HG03139 (cell line): ENCODE measurements around the gene YBX1.
"Not testable (repeated sequence)": the region's sequence is repeated elsewhere in the genome, so short reads cannot be mapped to it uniquely, and the experiment has no call there.

Source experiments
- ATAC-seq: cut with Tn5 transposase; IDR thresholded peaks from one replicate; pipeline ENCODE4 v1.9.1; 2021; ENCODE audit not compliant: unreplicated experiment

Gene YBX1

DNA sequence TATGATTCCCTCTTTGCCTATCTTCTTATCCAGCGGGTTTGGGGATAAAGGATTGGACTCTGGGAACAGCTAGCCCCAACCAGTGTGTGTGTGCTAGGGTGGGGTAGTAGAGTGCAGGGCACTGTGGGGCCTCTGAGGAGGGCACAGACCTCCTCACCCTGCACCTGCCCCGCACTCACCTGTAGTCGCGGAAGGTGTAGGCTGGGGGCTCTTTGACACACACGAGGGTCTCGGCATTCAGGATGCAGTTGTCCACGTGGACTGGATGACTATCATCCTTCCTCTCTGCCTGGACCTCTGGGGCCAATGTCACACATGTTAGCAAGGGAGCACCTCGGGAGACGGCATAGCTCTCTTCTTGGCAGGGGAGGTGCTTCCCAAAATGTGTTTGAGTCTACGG is 65.8 kb downstream of the YBX1 start:
- no peak for ATAC-seq

DNA sequence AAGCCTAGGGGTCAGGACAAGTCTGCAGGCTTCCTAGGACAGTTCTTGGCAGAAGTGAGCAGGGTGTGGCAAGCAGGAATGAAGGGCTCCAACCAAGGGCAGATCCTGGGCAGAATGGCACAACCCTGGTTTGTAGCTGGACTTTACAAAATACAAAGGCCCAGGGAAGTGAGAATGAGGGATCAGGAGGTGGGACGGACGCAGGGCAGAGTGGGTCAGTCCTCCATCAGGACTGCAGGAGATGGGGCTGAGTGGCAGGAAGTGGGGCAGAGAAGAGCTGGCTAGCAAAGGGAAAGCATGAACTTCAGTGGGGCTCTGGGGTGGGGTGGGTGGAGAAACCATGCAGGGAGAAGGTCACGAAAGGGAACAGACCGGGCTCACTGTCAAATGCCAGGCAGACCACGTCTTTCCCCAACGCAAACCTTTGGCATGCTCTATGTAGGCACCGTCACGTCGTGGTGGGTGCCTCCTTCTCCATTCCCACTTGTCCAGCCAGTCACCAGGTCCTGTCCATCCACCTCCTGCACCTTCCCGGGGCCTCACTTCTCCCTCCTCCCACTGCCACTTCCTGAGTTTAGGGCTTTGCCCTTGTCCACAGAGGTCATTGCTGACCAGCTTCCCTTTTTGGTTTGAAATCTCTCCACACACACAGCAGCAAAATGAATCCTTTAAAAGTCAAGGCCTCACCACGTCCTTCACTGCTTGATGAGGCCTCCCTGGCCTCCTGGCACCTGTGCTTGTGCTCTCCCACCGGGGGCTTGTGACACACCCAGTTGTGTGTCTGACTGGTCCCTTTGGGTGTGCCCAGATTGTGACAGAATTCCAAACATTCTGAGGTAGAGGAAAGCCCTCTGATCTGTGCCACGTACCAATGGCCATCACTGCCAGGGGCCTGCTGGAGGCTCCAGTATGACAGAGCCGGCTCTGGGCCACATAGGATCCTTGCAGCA is 66.5 kb downstream of the YBX1 start:
- no peak for ATAC-seq

DNA sequence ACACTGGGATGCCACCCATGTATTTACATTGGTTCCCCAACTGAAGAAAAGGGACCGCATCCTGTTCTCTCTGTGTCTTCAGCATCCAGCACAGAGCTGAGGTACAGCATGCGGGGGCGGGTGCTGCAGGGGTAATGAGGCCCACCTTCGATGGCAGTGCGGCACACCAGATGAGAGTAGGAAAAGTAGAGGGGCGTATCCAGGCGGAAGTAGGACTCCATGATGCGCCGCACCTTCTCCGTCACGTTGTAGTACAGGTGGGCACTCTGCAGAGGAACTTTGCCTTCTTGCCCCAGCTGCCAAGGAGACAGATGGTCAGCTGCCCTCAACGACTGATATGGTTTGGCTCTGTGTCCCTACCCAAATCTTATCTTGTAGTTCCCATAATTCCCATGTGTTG is 67.8 kb downstream of the YBX1 start:
- ATAC-seq: no peak

DNA sequence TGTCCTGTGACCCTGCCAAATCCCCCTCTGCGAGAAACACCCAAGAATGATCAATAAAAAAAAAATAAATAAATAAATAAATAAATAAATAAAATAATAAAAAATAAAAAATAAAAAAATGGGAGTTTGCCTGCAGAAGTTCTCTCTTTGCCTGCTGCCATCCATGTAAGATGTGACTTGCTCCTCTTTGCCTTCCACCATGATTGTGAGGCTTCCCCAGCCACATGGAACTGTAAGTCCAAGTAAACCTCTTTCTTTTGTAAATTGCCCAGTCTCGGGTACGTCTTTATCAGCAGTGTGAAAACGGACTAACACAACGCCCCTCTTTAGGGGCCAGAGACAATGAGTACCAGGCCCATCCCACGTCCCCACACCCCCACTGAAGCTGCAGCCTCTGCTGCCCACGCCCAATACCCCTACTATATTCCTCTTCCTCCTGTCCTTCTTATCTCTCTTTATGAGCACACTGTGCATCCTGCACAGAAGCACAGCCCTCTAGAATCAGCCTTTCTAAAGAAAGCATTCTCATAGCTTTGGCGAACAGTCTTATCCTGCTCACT is 69.4 kb downstream of the YBX1 start:
- not testable (repeated sequence) for ATAC-seq

DNA sequence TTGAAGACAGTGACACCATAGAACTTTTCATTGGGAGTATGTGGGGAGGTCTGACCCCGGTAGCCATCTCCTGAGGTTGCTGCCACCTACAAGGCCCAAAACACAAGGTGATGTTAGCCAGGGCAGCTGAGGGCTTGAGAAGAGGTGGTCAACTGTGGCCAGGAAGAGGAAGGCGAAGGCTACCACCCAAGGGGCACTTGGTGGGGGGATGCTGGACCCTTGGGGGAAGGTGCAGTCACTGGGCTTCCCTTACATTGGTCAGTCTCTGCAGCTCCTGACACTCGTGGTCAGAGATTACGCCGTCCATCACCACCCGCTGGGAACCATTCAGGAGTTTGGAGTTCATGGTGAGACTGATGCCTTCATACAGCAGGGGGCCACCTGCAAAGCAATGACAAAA is 70.1 kb downstream of the YBX1 start:
- ATAC-seq: no peak

DNA sequence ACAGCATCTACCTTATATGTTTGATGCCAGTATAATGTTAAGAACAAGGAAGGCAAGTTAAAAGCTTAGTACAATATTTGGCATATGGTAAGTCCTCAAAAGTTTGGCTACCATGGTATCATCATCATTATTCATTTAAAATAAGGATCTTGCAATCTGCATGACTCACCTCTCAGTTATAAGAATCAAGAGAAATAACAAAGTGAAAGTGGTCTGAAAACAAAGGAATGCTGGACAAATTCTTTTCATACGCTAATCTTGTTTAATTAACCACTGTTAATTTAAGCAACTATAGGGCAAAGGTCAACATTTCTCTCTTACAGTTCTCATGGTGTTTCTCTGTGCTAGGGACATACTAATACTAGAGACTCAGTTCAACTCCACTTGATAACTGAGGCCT is 70.9 kb downstream of the YBX1 start:
- ATAC-seq: no peak
